Suprapubic skin (tissue), 4 donors: ENCODE results near the gene TNIP1. TPM values are rescaled to one million over a fixed set of nuclear protein-coding genes. Genes with fewer than 3 reads are reported as not detected.

ENCODE experiments used
- DNase-seq, 2 donors: peaks; one replicate each; pipeline ENCODE4 v3.0.0-alpha.2; 2019; ENCODE audit warnings: low spot score in 2 of 2
- H3K27ac ChIP-seq: fragments of 200-600 bp; sonication (generic); one replicate; pipeline ENCODE4 v1.5.1; 2019
- H3K27me3 ChIP-seq: fragments of 200-600 bp; sonication (generic); one replicate; pipeline ENCODE4 v1.5.1; 2019
- H3K36me3 ChIP-seq: fragments of 200-600 bp; sonication (generic); one replicate; pipeline ENCODE4 v1.5.1; 2019
- H3K4me1 ChIP-seq: fragments of 200-600 bp; sonication (generic); one replicate; pipeline ENCODE4 v1.5.1; 2019
- H3K4me3 ChIP-seq: fragments of 200-600 bp; sonication (generic); one replicate; pipeline ENCODE4 v1.5.1; 2019; ENCODE audit warnings: mild to moderate bottlenecking
- H3K9me3 ChIP-seq: fragments of 200-600 bp; sonication (generic); one replicate; pipeline ENCODE4 v1.5.1; 2019
- EP300 ChIP-seq: sonication (generic); formaldehyde crosslinking; IDR thresholded peaks from one replicate; pipeline ENCODE4 v1.6.1; 2017; ENCODE audit warnings: antibody characterized with exemption
- POLR2A ChIP-seq, 2 donors: fragments of 450-650 bp; IDR thresholded peaks; one replicate each; pipeline ENCODE4 v1.6.1; 2017; ENCODE audit warnings: antibody characterized with exemption in 2 of 2, mild to moderate bottlenecking in 2 of 2, moderate library complexity in 2 of 2
- POLR2AphosphoS5 ChIP-seq, 3 donors: sonication (generic); formaldehyde crosslinking; IDR thresholded peaks; one replicate each; pipeline ENCODE4 v1.6.1; 2017; ENCODE audit warnings: antibody characterized with exemption in 3 of 3
- WGBS: methylation state at CpG from one replicate; pipeline ENCODE4 v1.1.5; 2018; 5-methylcytosine and 5-hydroxymethylcytosine counted together
- total RNA-seq, 4 donors: library from RNA; depleted of rRNA; stranded (reverse); fragments of >200 nt; gene quantifications; one replicate each; pipeline ENCODE4 v1.1.0, GENCODE V29; 2016
- TF ChIP-seq, protein P1 (sequence below), 2 donors: fragments of 200-600 bp in 1 of 2; fragments of 450-650 bp in 1 of 2; sonication (generic) in 1 of 2; IDR thresholded peaks; one replicate each; pipeline ENCODE4 v1.5.1; 2016 to 2019; ENCODE audit warnings: antibody characterized with exemption in 2 of 2, mild to moderate bottlenecking in 1 of 2, moderate library complexity in 1 of 2

The TNIP1 gene, protein sequence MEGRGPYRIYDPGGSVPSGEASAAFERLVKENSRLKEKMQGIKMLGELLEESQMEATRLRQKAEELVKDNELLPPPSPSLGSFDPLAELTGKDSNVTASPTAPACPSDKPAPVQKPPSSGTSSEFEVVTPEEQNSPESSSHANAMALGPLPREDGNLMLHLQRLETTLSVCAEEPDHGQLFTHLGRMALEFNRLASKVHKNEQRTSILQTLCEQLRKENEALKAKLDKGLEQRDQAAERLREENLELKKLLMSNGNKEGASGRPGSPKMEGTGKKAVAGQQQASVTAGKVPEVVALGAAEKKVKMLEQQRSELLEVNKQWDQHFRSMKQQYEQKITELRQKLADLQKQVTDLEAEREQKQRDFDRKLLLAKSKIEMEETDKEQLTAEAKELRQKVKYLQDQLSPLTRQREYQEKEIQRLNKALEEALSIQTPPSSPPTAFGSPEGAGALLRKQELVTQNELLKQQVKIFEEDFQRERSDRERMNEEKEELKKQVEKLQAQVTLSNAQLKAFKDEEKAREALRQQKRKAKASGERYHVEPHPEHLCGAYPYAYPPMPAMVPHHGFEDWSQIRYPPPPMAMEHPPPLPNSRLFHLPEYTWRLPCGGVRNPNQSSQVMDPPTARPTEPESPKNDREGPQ
- total RNA-seq, result 10 to 100 TPM; 47.5 to 94.7 (median 70.9) TPM

DNA sequence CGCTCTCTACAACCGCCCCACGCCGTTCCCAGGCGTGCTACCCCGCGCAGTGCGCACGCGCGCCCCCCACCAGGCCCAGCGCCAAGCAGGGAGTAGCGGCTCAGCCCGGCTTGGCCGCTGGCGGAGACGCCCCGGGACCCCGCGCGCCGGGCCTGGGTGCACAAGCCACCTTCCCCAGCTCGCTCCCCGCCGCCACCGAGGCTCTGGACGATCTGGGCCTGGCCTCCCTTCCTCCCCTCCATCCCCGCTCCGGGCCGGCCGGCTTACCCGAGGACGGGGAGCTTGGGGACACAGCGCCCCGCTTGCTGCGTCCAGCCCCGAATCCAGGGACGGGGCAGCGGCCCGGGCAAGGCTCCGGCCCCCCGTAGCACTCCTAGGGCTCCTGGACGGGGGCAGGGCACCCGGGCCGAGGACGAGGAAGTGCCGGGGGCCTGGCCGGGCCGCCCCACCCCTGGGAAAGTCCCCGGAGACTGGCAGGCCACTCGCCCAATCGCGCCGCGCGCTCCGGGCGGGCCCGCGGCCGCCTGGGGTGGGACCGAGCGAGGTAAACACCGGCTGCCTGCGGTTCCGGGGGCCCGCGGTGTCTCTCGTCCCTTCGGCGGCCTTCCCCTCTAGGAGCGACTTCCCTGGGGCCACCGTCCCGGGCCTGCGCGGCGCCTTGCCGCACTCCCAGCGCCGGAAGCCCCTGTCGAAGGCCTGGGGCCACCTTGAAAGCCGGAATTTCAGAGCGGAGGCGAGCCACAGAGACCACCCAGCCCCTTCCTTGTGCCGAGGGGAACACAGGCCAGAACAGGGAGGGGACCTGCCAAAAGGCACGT, at the start of gene TNIP1:
Gene TNIP1 (minus strand): TSS at position 422 of the 818 bp plus-strand sequence. CDS start 15,939 bp downstream, outside the sequence.
- WGBS, result 0% methylated on average over 8 of the region's 86 CpGs
- peak; percentile 94 to 95 for DNase-seq
- TF ChIP-seq, protein P1, sequence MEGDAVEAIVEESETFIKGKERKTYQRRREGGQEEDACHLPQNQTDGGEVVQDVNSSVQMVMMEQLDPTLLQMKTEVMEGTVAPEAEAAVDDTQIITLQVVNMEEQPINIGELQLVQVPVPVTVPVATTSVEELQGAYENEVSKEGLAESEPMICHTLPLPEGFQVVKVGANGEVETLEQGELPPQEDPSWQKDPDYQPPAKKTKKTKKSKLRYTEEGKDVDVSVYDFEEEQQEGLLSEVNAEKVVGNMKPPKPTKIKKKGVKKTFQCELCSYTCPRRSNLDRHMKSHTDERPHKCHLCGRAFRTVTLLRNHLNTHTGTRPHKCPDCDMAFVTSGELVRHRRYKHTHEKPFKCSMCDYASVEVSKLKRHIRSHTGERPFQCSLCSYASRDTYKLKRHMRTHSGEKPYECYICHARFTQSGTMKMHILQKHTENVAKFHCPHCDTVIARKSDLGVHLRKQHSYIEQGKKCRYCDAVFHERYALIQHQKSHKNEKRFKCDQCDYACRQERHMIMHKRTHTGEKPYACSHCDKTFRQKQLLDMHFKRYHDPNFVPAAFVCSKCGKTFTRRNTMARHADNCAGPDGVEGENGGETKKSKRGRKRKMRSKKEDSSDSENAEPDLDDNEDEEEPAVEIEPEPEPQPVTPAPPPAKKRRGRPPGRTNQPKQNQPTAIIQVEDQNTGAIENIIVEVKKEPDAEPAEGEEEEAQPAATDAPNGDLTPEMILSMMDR (IDR thresholded peaks at IDR 0.05), result no peak
- TF ChIP-seq POLR2AphosphoS5 (IDR thresholded peaks at IDR 0.05) (peak in 1 of 3 donors; percentile 13), POLR2A (IDR thresholded peaks at IDR 0.05) (peak; percentile 71 to 75)
- Histone ChIP-seq H3K27me3 (no peaks in the 10 kb centered on the region), H3K27ac (peak within 1 kb of the TSS; percentile 95), H3K36me3 (peaks cover 7% of the 10 kb centered on the region), H3K4me3 (peak within 1 kb of the TSS; percentile 96), H3K9me3 (no peaks in the 10 kb centered on the region), H3K4me1 (peaks cover 79% of the 10 kb centered on the region)

DNA sequence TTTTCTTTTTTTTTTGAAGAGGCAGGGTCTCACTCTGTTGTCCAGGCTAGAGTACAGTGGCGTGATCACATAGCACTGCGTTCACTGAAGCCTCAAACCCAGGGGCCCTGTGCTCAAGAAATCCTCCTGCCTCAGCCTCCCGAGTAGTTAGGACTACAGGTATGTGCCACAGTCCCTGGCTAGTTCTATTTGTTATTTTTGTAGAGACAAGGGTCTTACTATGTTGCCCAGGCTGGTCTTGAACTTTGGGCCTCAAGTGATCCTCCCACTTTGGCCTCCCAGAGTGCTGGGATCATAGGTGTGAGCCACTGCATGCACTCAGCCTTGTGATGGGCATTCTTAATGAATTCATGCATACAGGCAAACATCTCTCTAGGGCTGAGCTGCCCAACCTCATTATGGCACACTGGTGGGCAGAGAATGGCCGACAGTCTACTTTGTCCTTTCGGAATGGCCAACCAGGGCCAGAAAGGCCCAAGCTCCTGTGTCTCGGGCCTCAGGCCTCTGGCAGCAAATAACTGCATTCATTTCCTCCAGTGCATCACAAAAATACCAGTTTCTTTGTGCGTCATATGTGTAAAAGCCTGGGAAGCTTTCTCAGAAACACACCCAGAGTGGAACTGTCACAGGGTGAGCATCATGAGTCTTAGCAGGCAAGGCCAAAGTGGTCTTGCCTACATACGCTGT, 49.5 kb upstream of the TNIP1 start:
- TF ChIP-seq, protein P1 (IDR thresholded peaks at IDR 0.05), result no peak
- TF ChIP-seq POLR2A (IDR thresholded peaks at IDR 0.05) (no peak), POLR2AphosphoS5 (IDR thresholded peaks at IDR 0.05) (no peak), EP300 (no peak)
- H3K27me3 ChIP-seq, result no peaks in the 10 kb centered on the region
- H3K4me3 ChIP-seq, result no peak overlapping the region
- peaks cover 76% of the 10 kb centered on the region for H3K36me3 ChIP-seq
- H3K4me1 ChIP-seq, result no peaks in the 10 kb centered on the region
- H3K27ac ChIP-seq, result no peak overlapping the region
- H3K9me3 ChIP-seq, result no peaks in the 10 kb centered on the region
- WGBS, result 90% methylated on average over 7 of the region's 8 CpGs
- DNase-seq, result no peak

DNA sequence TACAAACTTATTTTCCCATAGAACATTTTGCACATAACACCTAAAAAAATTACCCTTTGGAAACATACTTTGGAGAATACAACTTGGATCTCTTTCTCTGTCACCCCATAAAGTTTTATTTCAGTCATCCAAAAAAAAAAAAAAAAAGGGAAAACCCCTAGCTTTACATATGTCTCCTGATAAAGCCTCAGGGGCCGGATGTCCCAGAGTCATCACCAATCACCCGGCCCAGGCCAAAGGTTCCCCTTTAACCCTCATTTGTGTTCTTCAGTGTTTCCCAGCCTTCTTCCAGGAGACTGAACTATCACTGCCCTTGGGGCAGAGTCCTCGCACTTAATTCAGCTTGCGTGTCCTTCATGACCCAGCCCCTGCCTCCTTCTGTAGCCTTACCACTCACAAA, 48.0 kb upstream of the TNIP1 start:
- no peaks in the 10 kb centered on the region for H3K27me3 ChIP-seq
- H3K27ac ChIP-seq, result no peak overlapping the region
- no peak for DNase-seq
- H3K4me1 ChIP-seq, result no peaks in the 10 kb centered on the region
- no peak for TF ChIP-seq EP300
- TF ChIP-seq, protein P1 (IDR thresholded peaks at IDR 0.05), result no peak
- TF ChIP-seq POLR2A (IDR thresholded peaks at IDR 0.05), result no peak
- no peak for TF ChIP-seq POLR2AphosphoS5 (IDR thresholded peaks at IDR 0.05)
- no peak overlapping the region for H3K4me3 ChIP-seq
- WGBS, result 69% methylated on average over 4 of the region's 4 CpGs
- peaks cover 68% of the 10 kb centered on the region for H3K36me3 ChIP-seq
- H3K9me3 ChIP-seq, result no peaks in the 10 kb centered on the region

DNA sequence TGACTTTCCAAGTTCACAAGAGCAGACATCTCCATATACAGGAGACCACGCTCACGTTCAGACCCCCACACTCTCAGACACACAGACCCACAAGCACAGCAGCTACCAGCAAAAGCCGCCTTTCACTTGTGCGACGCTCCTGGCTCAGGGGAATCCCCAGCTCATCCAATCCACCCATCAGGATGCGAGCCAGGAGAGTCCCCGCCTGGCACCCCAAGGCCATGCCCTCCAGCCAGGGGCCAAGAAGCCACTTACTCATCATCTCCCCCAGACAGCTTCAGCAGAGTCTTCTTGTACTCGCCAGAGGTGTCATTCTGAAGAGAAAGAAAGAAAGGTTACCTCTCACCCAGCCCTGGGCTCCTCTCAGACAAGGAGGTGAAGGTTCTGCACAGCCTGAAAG, 47.1 kb upstream of the TNIP1 start:
- H3K4me1 ChIP-seq, result no peaks in the 10 kb centered on the region
- no peak overlapping the region for H3K27ac ChIP-seq
- H3K9me3 ChIP-seq, result no peaks in the 10 kb centered on the region
- H3K27me3 ChIP-seq, result no peaks in the 10 kb centered on the region
- peaks cover 68% of the 10 kb centered on the region for H3K36me3 ChIP-seq
- WGBS, result 86% methylated on average over 8 of the region's 8 CpGs
- no peak overlapping the region for H3K4me3 ChIP-seq
- DNase-seq, result no peak
- TF ChIP-seq EP300 (no peak), POLR2AphosphoS5 (IDR thresholded peaks at IDR 0.05) (no peak), POLR2A (IDR thresholded peaks at IDR 0.05) (no peak)
- TF ChIP-seq, protein P1 (IDR thresholded peaks at IDR 0.05), result no peak
